GM18502 (cell line): Measurements from ENCODE around the gene WIPF3.

Experiments used
- ATAC-seq: cut with Tn5 transposase; IDR thresholded peaks from one replicate; pipeline ENCODE4 v1.9.1; 2021; ENCODE audit warnings: mild to moderate bottlenecking; ENCODE audit not compliant: unreplicated experiment, poor library complexity

The WIPF3 gene

GRCh38 chr7:29806208-29806994 lies at the start of gene WIPF3:
Gene WIPF3, plus strand, starts transcription at chr7:29806508. Its CDS starts 28,217 bp downstream, at chr7:29834725.
- ATAC-seq, result no peak

GRCh38 chr7:29763266-29763665 lies 43.0 kb upstream of the WIPF3 start:
- ATAC-seq, result no peak

GRCh38 chr7:29764227-29764626 lies 42.1 kb upstream of the WIPF3 start:
- ATAC-seq, result no peak

- ATAC-seq, result no peak
Measured at GRCh38 chr7:29765490-29765889, 40.8 kb upstream of the WIPF3 start.

- ATAC-seq, result no peak
Measured at GRCh38 chr7:29770371-29770770, 35.9 kb upstream of the WIPF3 start.

- no peak for ATAC-seq
Measured at GRCh38 chr7:29771081-29771816, 35.1 kb upstream of the WIPF3 start.

GRCh38 chr7:29779017-29779416 lies 27.3 kb upstream of the WIPF3 start:
- ATAC-seq, result no peak

- ATAC-seq, result no peak
Measured at GRCh38 chr7:29780346-29780745, 26.0 kb upstream of the WIPF3 start.

GRCh38 chr7:29783671-29784070 lies 22.6 kb upstream of the WIPF3 start:
- no peak for ATAC-seq

- ATAC-seq, result no peak
Measured at GRCh38 chr7:29793507-29793906, 12.8 kb upstream of the WIPF3 start.

- no peak for ATAC-seq
Measured at GRCh38 chr7:29794959-29795629, 11.2 kb upstream of the WIPF3 start.

- ATAC-seq, result no peak
Measured at GRCh38 chr7:29795696-29796580, 10.4 kb upstream of the WIPF3 start.

- ATAC-seq, result no peak
Measured at GRCh38 chr7:29797112-29797944, 9.0 kb upstream of the WIPF3 start.

GRCh38 chr7:29798422-29798821 lies 7.9 kb upstream of the WIPF3 start:
- no peak for ATAC-seq

GRCh38 chr7:29801929-29802328 lies 4.4 kb upstream of the WIPF3 start:
- no peak for ATAC-seq

GRCh38 chr7:29805031-29805430 lies 1.3 kb upstream of the WIPF3 start:
- ATAC-seq, result no peak

GRCh38 chr7:29805886-29806207 lies 461 bp upstream of the WIPF3 start:
- ATAC-seq, result no peak

GRCh38 chr7:29806995-29807841 lies 910 bp downstream of the WIPF3 start:
- ATAC-seq, result no peak
